GM19023 (cell line): ENCODE measurements around the gene TLE6.
"Not testable (repeated sequence)": the region's sequence is repeated elsewhere in the genome, so short reads cannot be mapped to it uniquely, and the experiment has no call there.

Source experiments
- ATAC-seq: cut with Tn5 transposase; IDR thresholded peaks from one replicate; pipeline ENCODE4 v1.9.1; 2021; ENCODE audit warnings: mild to moderate bottlenecking, moderate library complexity; ENCODE audit not compliant: unreplicated experiment

TLE6 gene

DNA sequence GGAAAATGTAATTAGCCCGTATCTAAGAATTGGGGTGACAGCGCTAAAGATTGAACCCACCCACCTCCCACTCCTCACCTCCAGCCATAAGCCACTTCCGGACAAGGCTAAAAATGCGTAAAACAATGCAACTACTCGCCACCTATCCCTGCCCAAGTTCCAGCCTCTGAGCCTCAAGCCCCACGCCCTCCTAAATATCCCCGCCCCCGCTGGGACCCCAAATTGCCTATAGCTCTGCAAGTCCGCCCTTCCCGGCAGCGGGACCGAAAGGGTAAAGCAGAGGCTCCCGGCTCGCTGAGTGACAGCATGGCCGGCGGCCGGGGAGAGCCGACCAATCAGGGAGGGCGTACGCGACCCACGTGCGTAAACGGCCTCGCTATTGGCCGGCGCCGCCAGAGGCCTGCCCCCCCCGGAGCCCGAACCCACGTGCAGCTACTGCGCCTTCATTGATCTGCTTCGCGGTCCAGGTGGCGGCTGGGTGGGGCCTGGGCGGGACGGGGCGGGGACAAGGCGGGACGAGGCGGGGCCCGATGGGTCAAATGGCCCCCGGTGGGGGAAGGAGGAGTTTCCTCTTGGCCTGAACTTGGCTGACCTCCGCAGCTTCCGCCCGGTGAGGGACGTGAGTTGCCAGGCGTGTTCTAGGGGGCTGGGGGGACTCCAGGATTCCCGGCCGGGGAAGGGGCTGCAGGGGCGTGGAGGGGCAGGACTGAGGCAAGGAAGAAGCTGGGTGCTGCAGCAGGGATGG is at the start of gene TLE6:
Gene TLE6 (plus strand): TSS at position 564 of the 745 bp plus-strand sequence. CDS start 670 bp downstream, outside the sequence.
- ATAC-seq = peak; percentile 95

DNA sequence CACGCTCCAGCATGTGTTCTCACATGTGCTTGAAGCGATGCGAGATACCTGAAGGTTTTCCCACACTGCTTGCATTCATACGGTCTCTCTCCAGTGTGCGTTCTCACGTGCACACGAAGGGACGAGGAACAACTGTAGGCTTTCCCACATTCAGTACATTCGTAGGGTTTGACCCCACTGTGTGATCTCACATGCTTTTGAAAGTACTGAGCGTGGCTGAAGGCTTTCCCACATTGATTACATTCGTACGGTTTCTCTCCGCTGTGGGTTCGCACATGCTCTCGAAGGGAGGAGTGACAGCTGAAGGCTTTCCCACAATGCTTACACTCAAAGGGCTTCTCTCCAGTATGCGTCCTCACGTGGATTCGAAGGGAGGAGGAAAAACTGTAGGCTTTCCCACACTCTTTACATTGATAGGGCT is 43.9 kb upstream of the TLE6 start:
- ATAC-seq = no peak

- ATAC-seq = not testable (repeated sequence)
Measured at GRCh38 chr19:2935863-2936262, 41.5 kb upstream of the TLE6 start.

GRCh38 chr19:2942928-2943640 is 34.3 kb upstream of the TLE6 start:
- no peak for ATAC-seq

DNA sequence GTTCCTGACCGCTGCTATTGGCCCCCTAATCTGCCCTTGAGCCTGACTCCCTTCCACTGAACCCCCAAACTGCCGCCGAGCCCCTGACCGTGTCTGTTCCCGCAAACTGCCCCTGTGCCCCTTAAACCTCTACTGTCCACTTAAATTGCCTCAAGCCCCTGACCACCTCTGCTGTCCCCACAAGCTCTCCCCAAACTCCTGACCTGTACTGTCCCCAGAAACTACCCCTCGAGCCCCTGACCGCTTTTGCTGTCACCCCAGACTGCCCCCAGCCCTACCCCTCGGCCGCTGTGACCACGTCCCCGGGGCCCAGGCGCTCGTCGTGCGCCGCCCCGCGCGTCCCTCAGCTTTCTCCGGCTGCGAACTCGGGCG is 33.0 kb upstream of the TLE6 start:
- ATAC-seq = no peak

DNA sequence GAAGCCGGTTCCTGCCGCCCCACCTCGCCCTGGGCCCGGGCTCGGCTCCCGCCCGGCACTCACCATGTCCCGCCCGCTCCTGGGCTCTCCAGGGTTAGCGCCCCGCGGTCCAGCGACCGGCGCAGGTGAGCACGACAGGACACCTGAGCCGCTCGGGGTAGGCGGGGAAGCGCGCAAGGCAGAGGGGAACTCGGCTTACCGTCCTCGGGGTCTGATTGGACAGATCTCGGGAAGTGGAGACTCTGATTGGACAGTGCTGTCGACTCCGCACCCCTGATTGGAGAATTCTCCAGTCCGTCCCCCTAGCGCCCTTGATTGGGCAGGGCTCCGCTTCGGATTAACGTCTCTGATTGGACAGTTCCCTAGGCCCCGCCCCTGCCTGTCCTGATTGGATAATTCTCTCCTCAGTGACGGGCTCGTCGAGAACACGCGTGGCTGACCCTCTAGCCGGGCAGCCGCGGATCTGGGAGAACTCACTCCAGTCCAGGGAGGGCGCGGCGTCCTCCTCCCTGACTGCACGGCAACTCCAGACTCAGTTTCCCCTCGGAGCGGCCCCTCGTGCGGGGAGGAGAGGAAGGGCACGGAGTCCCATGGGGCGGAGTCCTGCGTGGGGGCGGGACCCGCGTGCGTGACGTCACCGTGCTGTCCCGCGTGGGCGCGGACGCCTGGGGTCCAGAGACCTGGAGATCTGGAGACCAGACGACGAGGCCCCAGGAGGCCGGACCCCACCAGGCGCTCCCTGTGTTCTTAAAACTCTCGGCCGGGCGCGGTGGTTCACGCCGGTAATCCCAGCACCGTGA is 32.4 kb upstream of the TLE6 start, which contains the start of gene ZNF77:
Gene ZNF77 (minus strand): TSS at position 197 of the 800 bp plus-strand sequence. CDS start 131 bp downstream, at position 66.
- ATAC-seq = peak; percentile 96

- no peak for ATAC-seq
Measured at GRCh38 chr19:2945575-2946184, 31.7 kb upstream of the TLE6 start.

- no peak for ATAC-seq
Measured at GRCh38 chr19:2949939-2950285, 27.5 kb upstream of the TLE6 start.

- ATAC-seq = peak; percentile 93
Measured at GRCh38 chr19:2950286-2951124, 26.9 kb upstream of the TLE6 start.

GRCh38 chr19:2952953-2953481 is 24.3 kb upstream of the TLE6 start:
- no peak for ATAC-seq

GRCh38 chr19:2957160-2957559 is 20.2 kb upstream of the TLE6 start:
- ATAC-seq = no peak

DNA sequence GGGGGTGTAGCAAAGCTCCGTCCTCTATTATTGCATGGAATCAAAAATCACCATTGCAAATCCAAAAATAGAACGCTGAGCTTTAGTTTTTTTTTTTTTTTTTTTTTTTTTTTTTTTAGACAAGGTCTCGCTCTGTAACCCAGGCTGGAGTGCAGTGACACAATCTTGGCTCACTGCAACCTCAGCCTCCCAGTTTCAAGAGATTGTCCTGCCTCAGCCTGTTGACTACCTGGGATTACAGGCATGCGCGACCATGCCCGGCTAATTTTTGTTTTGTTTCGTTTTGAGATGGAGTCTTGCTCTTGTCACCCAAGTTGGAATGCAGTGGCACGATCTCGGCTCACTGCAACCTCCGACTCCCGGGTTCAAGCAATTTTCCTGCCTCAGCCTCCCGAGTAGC is 17.2 kb upstream of the TLE6 start:
- no peak for ATAC-seq

GRCh38 chr19:2962018-2962670 is 15.2 kb upstream of the TLE6 start:
- ATAC-seq = no peak

DNA sequence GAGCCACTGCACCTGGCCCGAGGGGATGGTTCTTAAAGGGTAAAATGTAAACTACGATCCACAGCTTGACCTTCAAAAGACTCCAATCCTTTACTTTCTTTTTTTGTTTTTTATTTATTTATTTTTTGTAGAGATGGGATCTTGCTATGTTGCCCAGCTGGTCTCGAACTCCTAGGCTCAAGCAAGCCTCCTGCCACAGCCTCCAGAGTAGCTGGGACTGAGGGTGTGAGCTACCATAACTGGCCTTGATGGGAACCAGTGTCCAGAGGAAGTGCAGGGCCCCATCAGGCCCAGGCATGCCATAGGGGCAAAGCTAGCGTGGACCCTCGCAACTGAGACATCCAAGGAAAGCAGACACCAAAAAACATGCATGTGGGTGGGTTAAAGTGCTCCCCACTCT is 14.2 kb upstream of the TLE6 start:
- ATAC-seq = no peak

- ATAC-seq = not testable (repeated sequence)
Measured at GRCh38 chr19:2963631-2964030, 13.7 kb upstream of the TLE6 start.

GRCh38 chr19:2964874-2965273 is 12.5 kb upstream of the TLE6 start:
- ATAC-seq = no peak

DNA sequence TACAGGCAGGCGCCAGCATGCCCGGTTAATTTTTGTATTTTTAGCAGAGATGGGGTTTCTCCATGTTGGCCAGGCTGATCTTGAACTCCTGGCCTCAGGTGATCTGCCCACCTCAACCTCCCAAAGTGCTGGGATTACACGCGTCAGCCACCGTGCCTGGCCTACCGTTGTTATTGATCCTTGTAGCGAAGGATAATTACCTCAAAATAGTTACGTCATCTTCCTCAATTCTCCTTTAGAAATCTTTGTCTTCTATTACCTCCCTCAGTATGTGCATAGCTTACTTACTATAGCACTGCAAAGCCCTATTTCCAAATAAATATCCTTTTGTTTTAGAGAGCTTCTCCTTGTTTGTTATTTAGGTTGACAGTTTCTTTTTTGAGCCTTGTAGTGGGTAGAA is 9.4 kb upstream of the TLE6 start:
- no peak for ATAC-seq

DNA sequence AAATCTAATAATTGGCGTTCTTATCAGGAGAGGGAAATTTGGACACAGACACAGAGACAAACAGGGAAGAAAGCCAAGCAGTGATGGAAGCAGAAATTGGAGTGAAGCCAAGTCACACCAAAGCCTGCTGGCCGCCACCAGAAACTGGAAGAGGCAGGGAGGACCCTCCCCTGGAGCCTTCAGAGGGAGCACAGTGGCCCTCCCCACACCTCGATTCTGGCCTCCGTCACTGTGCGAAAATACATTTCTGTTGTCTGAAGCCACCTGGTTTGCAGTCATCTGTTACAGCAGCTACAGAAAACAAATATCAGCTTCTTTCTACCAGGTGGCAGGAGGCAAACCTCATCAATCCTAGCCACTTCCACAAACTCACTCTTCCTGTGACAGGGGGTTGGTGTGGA is 8.3 kb upstream of the TLE6 start:
- ATAC-seq = no peak

GRCh38 chr19:2970201-2970835 is 7.0 kb upstream of the TLE6 start:
- no peak for ATAC-seq
